Suprapubic skin (tissue), 4 donors: ENCODE results near the gene LRRC43. TPM values are rescaled to one million over a fixed set of nuclear protein-coding genes. Genes with fewer than 3 reads are reported as not detected.

ENCODE experiments used
- DNase-seq, 2 donors: peaks; one replicate each; pipeline ENCODE4 v3.0.0-alpha.2; 2019; ENCODE audit warnings: low spot score in 2 of 2
- H3K27ac ChIP-seq: fragments of 200-600 bp; sonication (generic); one replicate; pipeline ENCODE4 v1.5.1; 2019
- H3K27me3 ChIP-seq: fragments of 200-600 bp; sonication (generic); one replicate; pipeline ENCODE4 v1.5.1; 2019
- H3K36me3 ChIP-seq: fragments of 200-600 bp; sonication (generic); one replicate; pipeline ENCODE4 v1.5.1; 2019
- H3K4me1 ChIP-seq: fragments of 200-600 bp; sonication (generic); one replicate; pipeline ENCODE4 v1.5.1; 2019
- H3K4me3 ChIP-seq: fragments of 200-600 bp; sonication (generic); one replicate; pipeline ENCODE4 v1.5.1; 2019; ENCODE audit warnings: mild to moderate bottlenecking
- H3K9me3 ChIP-seq: fragments of 200-600 bp; sonication (generic); one replicate; pipeline ENCODE4 v1.5.1; 2019
- EP300 ChIP-seq: sonication (generic); formaldehyde crosslinking; IDR thresholded peaks from one replicate; pipeline ENCODE4 v1.6.1; 2017; ENCODE audit warnings: antibody characterized with exemption
- POLR2A ChIP-seq, 2 donors: fragments of 450-650 bp; IDR thresholded peaks; one replicate each; pipeline ENCODE4 v1.6.1; 2017; ENCODE audit warnings: antibody characterized with exemption in 2 of 2, mild to moderate bottlenecking in 2 of 2, moderate library complexity in 2 of 2
- POLR2AphosphoS5 ChIP-seq, 3 donors: sonication (generic); formaldehyde crosslinking; IDR thresholded peaks; one replicate each; pipeline ENCODE4 v1.6.1; 2017; ENCODE audit warnings: antibody characterized with exemption in 3 of 3
- WGBS: methylation state at CpG from one replicate; pipeline ENCODE4 v1.1.5; 2018; 5-methylcytosine and 5-hydroxymethylcytosine counted together
- total RNA-seq, 4 donors: library from RNA; depleted of rRNA; stranded (reverse); fragments of >200 nt; gene quantifications; one replicate each; pipeline ENCODE4 v1.1.0, GENCODE V29; 2016
- TF ChIP-seq, protein P1 (sequence below), 2 donors: fragments of 200-600 bp in 1 of 2; fragments of 450-650 bp in 1 of 2; sonication (generic) in 1 of 2; IDR thresholded peaks; one replicate each; pipeline ENCODE4 v1.5.1; 2016 to 2019; ENCODE audit warnings: antibody characterized with exemption in 2 of 2, mild to moderate bottlenecking in 1 of 2, moderate library complexity in 1 of 2

Gene LRRC43
- total RNA-seq, 4 donors from 2014 or later: 1.1 TPM; not detected in 3

- TF ChIP-seq POLR2AphosphoS5 (IDR thresholded peaks at IDR 0.05) (no peak), POLR2A (IDR thresholded peaks at IDR 0.05) (no peak)
- no peak overlapping the region for H3K27ac ChIP-seq
- no peaks in the 10 kb centered on the region for H3K9me3 ChIP-seq
- H3K4me3 ChIP-seq: no peak overlapping the region
- peaks cover 10% of the 10 kb centered on the region for H3K4me1 ChIP-seq
- H3K27me3 ChIP-seq: peaks cover 7% of the 10 kb centered on the region
- 91% methylated on average over 10 of the region's 10 CpGs for WGBS
- no peak for DNase-seq
- no peaks in the 10 kb centered on the region for H3K36me3 ChIP-seq
These were observed 2.7 kb downstream of the LRRC43 start for GRCh38 chr12:122185494-122186082.

- no peak for TF ChIP-seq EP300
- no peak for TF ChIP-seq POLR2AphosphoS5 (IDR thresholded peaks at IDR 0.05)
- TF ChIP-seq, protein P1, sequence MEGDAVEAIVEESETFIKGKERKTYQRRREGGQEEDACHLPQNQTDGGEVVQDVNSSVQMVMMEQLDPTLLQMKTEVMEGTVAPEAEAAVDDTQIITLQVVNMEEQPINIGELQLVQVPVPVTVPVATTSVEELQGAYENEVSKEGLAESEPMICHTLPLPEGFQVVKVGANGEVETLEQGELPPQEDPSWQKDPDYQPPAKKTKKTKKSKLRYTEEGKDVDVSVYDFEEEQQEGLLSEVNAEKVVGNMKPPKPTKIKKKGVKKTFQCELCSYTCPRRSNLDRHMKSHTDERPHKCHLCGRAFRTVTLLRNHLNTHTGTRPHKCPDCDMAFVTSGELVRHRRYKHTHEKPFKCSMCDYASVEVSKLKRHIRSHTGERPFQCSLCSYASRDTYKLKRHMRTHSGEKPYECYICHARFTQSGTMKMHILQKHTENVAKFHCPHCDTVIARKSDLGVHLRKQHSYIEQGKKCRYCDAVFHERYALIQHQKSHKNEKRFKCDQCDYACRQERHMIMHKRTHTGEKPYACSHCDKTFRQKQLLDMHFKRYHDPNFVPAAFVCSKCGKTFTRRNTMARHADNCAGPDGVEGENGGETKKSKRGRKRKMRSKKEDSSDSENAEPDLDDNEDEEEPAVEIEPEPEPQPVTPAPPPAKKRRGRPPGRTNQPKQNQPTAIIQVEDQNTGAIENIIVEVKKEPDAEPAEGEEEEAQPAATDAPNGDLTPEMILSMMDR (IDR thresholded peaks at IDR 0.05): no peak
- no peak for TF ChIP-seq POLR2A (IDR thresholded peaks at IDR 0.05)
- Histone ChIP-seq H3K36me3 (no peaks in the 10 kb centered on the region), H3K4me3 (no peak overlapping the region), H3K9me3 (no peaks in the 10 kb centered on the region), H3K4me1 (peaks cover 10% of the 10 kb centered on the region), H3K27ac (no peak overlapping the region), H3K27me3 (peaks cover 10% of the 10 kb centered on the region)
- 55% methylated on average over 10 of the region's 12 CpGs for WGBS
- no peak for DNase-seq
These were observed 4.5 kb downstream of the LRRC43 start for GRCh38 chr12:122187466-122187865.

DNA sequence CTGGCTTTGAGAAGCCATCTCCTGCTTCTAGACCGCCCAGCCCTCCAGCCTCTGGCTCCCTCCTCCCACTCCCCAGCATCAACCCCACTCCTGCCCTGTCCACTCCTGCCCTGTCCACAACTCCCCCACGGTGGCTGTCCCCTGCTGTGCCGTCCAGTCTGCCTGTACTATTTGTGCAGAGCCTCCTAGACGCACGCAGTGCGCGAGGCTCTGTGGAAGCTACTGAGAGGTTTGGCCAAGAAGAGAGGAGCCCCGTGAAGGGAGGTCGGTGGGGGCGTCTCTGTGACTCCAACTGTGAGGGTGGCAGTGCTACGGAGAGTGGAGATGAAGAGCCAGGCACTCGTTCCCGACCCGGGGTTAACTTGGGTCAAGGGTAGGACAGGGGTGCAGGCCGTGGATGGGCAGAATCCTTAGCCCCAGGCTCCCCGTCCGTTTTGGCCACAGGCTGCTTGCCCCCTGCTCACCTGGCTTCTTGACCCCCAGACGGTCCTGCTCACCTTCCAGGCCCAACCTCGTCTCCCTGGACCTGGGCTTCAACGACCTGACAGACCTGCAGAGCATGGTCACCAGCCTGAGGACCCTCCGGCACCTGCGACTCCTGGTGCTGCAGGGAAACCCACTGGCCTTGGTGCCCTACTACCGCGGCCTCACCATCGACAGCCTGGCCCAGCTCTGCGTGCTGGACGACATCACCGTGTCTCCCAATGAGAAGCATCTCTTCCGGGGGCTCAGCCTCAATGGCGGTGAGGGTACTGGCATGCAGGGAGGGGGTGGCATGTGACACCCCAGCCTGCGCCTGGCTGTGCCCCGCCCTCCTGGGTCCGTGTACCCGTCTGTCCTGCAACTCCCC is 6.9 kb downstream of the LRRC43 start:
- WGBS: 86% methylated on average over 26 of the region's 34 CpGs
- no peaks in the 10 kb centered on the region for H3K36me3 ChIP-seq
- no peak overlapping the region for H3K4me3 ChIP-seq
- DNase-seq: no peak
- TF ChIP-seq, protein P1 (IDR thresholded peaks at IDR 0.05): no peak
- no peak for TF ChIP-seq POLR2A (IDR thresholded peaks at IDR 0.05)
- no peak for TF ChIP-seq POLR2AphosphoS5 (IDR thresholded peaks at IDR 0.05)
- no peak for TF ChIP-seq EP300
- peaks cover 15% of the 10 kb centered on the region for H3K27me3 ChIP-seq
- no peaks in the 10 kb centered on the region for H3K4me1 ChIP-seq
- H3K27ac ChIP-seq: no peak overlapping the region
- H3K9me3 ChIP-seq: no peaks in the 10 kb centered on the region

GRCh38 chr12:122190842-122191668 is 8.1 kb downstream of the LRRC43 start:
- no peak for DNase-seq
- TF ChIP-seq POLR2AphosphoS5 (IDR thresholded peaks at IDR 0.05): no peak
- no peak for TF ChIP-seq POLR2A (IDR thresholded peaks at IDR 0.05)
- TF ChIP-seq, protein P1 (IDR thresholded peaks at IDR 0.05): peak; percentile 15 to 68

DNA sequence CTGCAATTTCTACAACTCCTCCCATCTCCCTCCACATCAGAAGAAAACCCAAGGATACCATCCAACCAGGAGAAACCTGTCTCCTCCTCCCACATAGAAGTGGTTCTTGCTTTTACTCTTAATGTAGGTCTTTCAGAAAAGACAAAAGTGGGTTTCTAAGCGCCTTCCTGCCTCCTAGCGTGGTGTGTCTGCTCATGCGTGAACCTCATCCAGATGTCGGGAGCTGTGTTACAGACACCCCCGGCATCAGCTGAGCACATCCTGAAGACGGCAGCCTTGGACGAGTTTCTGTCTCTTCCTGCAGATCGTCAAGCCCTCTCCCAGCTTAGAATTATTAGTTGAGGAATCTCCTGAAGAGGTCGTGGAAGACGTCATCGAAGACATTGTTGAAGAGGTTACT is 9.5 kb downstream of the LRRC43 start:
- no peak overlapping the region for H3K4me3 ChIP-seq
- TF ChIP-seq POLR2AphosphoS5 (IDR thresholded peaks at IDR 0.05) (no peak), EP300 (no peak)
- no peak overlapping the region for H3K27ac ChIP-seq
- no peaks in the 10 kb centered on the region for H3K9me3 ChIP-seq
- DNase-seq: no peak
- H3K4me1 ChIP-seq: no peaks in the 10 kb centered on the region
- WGBS: 65% methylated on average over 11 of the region's 11 CpGs
- no peaks in the 10 kb centered on the region for H3K36me3 ChIP-seq
- peaks cover 21% of the 10 kb centered on the region for H3K27me3 ChIP-seq

More at GRCh38 chr12:122190842-122191668, 8.1 kb downstream of the LRRC43 start:
- Histone ChIP-seq H3K36me3 (no peaks in the 10 kb centered on the region), H3K4me3 (no peak overlapping the region), H3K4me1 (no peaks in the 10 kb centered on the region), H3K27me3 (peaks cover 15% of the 10 kb centered on the region), H3K9me3 (no peaks in the 10 kb centered on the region), H3K27ac (no peak overlapping the region)
- 67% methylated on average over 18 of the region's 18 CpGs for WGBS
